Lung (tissue), 12 donors: Measurements from ENCODE around the gene DR1. TPM values are rescaled to one million over a fixed set of nuclear protein-coding genes. Genes with fewer than 3 reads are reported as not detected.

Experiments
- ATAC-seq: fragments of 200-7000 bp; cut with Tn5 transposase; one replicate; pipeline ENCODE4 v1.9.1; 2020; ENCODE audit warnings: moderate number of reproducible peaks; ENCODE audit not compliant: insufficient read depth, low FRiP score
- DNase-seq, 3 donors: peaks; one replicate each; pipeline ENCODE4 v3.0.0-alpha.2; 2013 to 2017
- H3K27ac ChIP-seq, 2 donors: one replicate each; pipeline ENCODE4 v1.5.1; 2013; ENCODE audit warnings: mild to moderate bottlenecking in 2 of 2, moderate library complexity in 2 of 2, control low read depth in 1 of 2, inconsistent platforms in 1 of 2, low read depth in 1 of 2, low read length in 1 of 2
- H3K27me3 ChIP-seq, 3 donors: one replicate each; pipeline ENCODE4 v1.5.1; 2013; ENCODE audit warnings: low read length in 2 of 3; ENCODE audit not compliant: control insufficient read depth in 3 of 3, insufficient read depth in 3 of 3
- H3K36me3 ChIP-seq, 4 donors: one replicate each; pipeline ENCODE4 v1.5.1; 2013; ENCODE audit warnings: low read length in 4 of 4, mild to moderate bottlenecking in 1 of 4, moderate library complexity in 1 of 4; ENCODE audit not compliant: control insufficient read depth in 4 of 4, insufficient read depth in 4 of 4
- H3K4me1 ChIP-seq, 5 donors: one replicate each; pipeline ENCODE4 v1.5.1; 2013; ENCODE audit warnings: low read length in 5 of 5, mild to moderate bottlenecking in 2 of 5, moderate library complexity in 1 of 5; ENCODE audit not compliant: control insufficient read depth in 5 of 5, insufficient read depth in 5 of 5
- H3K4me3 ChIP-seq: one replicate; pipeline ENCODE4 v1.5.1; 2013; ENCODE audit warnings: mild to moderate bottlenecking, control low read depth, moderate library complexity
- H3K9ac ChIP-seq, 2 donors: one replicate each; pipeline ENCODE4 v1.5.1; 2013; ENCODE audit warnings: low read length in 2 of 2, control low read depth in 1 of 2; ENCODE audit not compliant: insufficient read depth in 1 of 2
- H3K9me3 ChIP-seq, 4 donors: one replicate each; pipeline ENCODE4 v1.5.1; 2013; ENCODE audit warnings: low read length in 3 of 4, mild to moderate bottlenecking in 1 of 4, moderate library complexity in 1 of 4; ENCODE audit not compliant: control insufficient read depth in 4 of 4, insufficient read depth in 3 of 4
- CTCF ChIP-seq: IDR thresholded peaks from 2 replicates; pipeline ENCODE4 v1.5.1; 2012; ENCODE audit warnings: mild to moderate bottlenecking; ENCODE audit errors: control extremely low read depth, extremely low read depth
- WGBS, 2 donors: extraction: QIAGEN DNeasy Blood & Tissue Kit; methylation state at CpG; one replicate each; pipeline ENCODE4 v1.1.7; 2013; 5-methylcytosine and 5-hydroxymethylcytosine counted together
- polyA plus RNA-seq, 2 donors: library from polyadenylated mRNA; stranded (reverse); fragments of 200-250 nt; gene quantifications; one replicate each; pipeline ENCODE4 v1.2.1, GENCODE V29; 2013
- total RNA-seq, 2 donors: library from RNA; depleted of rRNA in 1 of 2; stranded (reverse); fragments of >200 nt in 1 of 2; gene quantifications; one replicate each; pipeline ENCODE4 v1.2.1, GENCODE V29; 2014 to 2021
- donor health status: control.
- donor health status: control.
- donor health status: Bipolar disorder and iron deficiency.
- donor health status: healthy.
- donor health status: DM: yes; HTN: yes; CAD: no.

The DR1 gene
- total and polyA plus RNA-seq, 4 donors = 10.5 to 59.5 (median 34.4) TPM

- DNase-seq = no peak
- Histone ChIP-seq H3K27ac (no peak overlapping the region), H3K9ac (no peak overlapping the region), H3K27me3 (no peaks in the 10 kb centered on the region), H3K9me3 (no peaks in the 10 kb centered on the region), H3K4me1 (peaks cover 0 to 13% (median 0%) of the 10 kb centered on the region in 5 donors), H3K4me3 (no peak overlapping the region), H3K36me3 (peaks cover 0 to 2% (median 0%) of the 10 kb centered on the region in 4 donors)
- WGBS, 2 donors = 80 to 95% methylated on average over 1 of the region's 1 CpG
- ATAC-seq = no peak
- no peak for TF ChIP-seq CTCF
These were observed 13.3 kb upstream of the DR1 start for GRCh38 chr1:93332368-93332767.

GRCh38 chr1:93338387-93339146 is 7.1 kb upstream of the DR1 start:
- WGBS, 2 donors = 76 to 86% methylated on average over 5 of the region's 5 CpGs
- TF ChIP-seq CTCF = no peak
- Histone ChIP-seq H3K27me3 (no peaks in the 10 kb centered on the region), H3K9ac (no peak overlapping the region), H3K4me3 (no peak overlapping the region), H3K4me1 (peaks cover 0 to 9% (median 0%) of the 10 kb centered on the region in 5 donors), H3K9me3 (no peaks in the 10 kb centered on the region), H3K36me3 (peaks cover 5 to 6% (median 5%) of the 10 kb centered on the region in 4 donors), H3K27ac (no peak overlapping the region)
- no peak for ATAC-seq
- no peak for DNase-seq

- Histone ChIP-seq H3K27me3 (no peaks in the 10 kb centered on the region), H3K9ac (no peak overlapping the region), H3K4me3 (no peak overlapping the region), H3K4me1 (peaks cover 0 to 9% (median 0%) of the 10 kb centered on the region in 5 donors), H3K9me3 (no peaks in the 10 kb centered on the region), H3K36me3 (peaks cover 5 to 6% (median 5%) of the 10 kb centered on the region in 4 donors), H3K27ac (no peak overlapping the region)
- no peak for ATAC-seq
- TF ChIP-seq CTCF = no peak
- 31 to 74% methylated on average over 3 of the region's 3 CpGs for WGBS, 2 donors
- no peak for DNase-seq
These were observed 6.5 kb upstream of the DR1 start for GRCh38 chr1:93339171-93339697.
